Activated CD8-positive, alpha-beta T cell treated with anti-CD3 and anti-CD28 coated beads for 36 hours (primary cell): ENCODE measurements around the gene SYNGR4. TPM values are rescaled to one million over a fixed set of nuclear protein-coding genes. Genes with fewer than 3 reads are reported as not detected.
A peak's percentile ranks its signal among the peaks of the same experiment; 100 is the strongest.
"Not testable (repeated sequence)": the region's sequence is repeated elsewhere in the genome, so short reads cannot be mapped to it uniquely, and the experiment has no call there.

Experiments
- ATAC-seq: fragments of 200-7000 bp; cut with Tn5 transposase; one replicate; pipeline ENCODE4 v1.10.0; 2021; ENCODE audit warnings: mild to moderate bottlenecking, moderate library complexity
- CTCF ChIA-PET: fragments of 350-600 bp; sonication (Branson Sonifier 250); formaldehyde crosslinking; loops from one replicate; lab custom pipeline; 2021; ENCODE audit warnings: antibody characterized with exemption; lab: Charles Lee
- POLR2A ChIA-PET: fragments of 350-600 bp; sonication (Branson Sonifier 250); formaldehyde crosslinking; loops from one replicate; lab custom pipeline; 2021; ENCODE audit warnings: antibody characterized with exemption; lab: Charles Lee
- DNase-seq: peaks from one replicate; pipeline ENCODE4 v3.0.0-alpha.2; 2020
- H3K27ac Mint-ChIP-seq: one replicate; pipeline ENCODE4 v1.8.0; 2021; ENCODE audit warnings: mild to moderate bottlenecking, mixed read lengths
- H3K27me3 Mint-ChIP-seq: one replicate; pipeline ENCODE4 v1.8.0; 2021; ENCODE audit warnings: mixed read lengths
- H3K36me3 Mint-ChIP-seq: one replicate; pipeline ENCODE4 v1.8.0; 2021; ENCODE audit warnings: low read depth, mixed read lengths
- H3K4me1 Mint-ChIP-seq: one replicate; pipeline ENCODE4 v1.8.0; 2021; ENCODE audit warnings: low read depth, mixed read lengths
- H3K4me3 Mint-ChIP-seq: one replicate; pipeline ENCODE4 v1.8.0; 2021; ENCODE audit warnings: mild to moderate bottlenecking, moderate library complexity, mixed read lengths
- H3K9me3 Mint-ChIP-seq: one replicate; pipeline ENCODE4 v1.8.0; 2021; ENCODE audit warnings: mixed read lengths
- intact Hi-C: fragments of 100-400 bp; cut with micrococcal nuclease; formaldehyde crosslinking; loops from one replicate; pipeline ENCODE4 v1.10.0; 2022
- total RNA-seq, 2 experiments: library from RNA; stranded (reverse); gene quantifications; one replicate each; pipeline ENCODE4 v1.2.3, GENCODE V29; 2021
- TF ChIP-seq, protein P1 (sequence below): fragments of 200-600 bp; IDR thresholded peaks from one replicate; pipeline ENCODE4 v1.8.0; 2022; ENCODE audit warnings: antibody characterized with exemption, mild to moderate bottlenecking

The SYNGR4 gene
- total RNA-seq, 2 experiments from 2014 or later: 0.38 TPM; not detected in 1

DNA sequence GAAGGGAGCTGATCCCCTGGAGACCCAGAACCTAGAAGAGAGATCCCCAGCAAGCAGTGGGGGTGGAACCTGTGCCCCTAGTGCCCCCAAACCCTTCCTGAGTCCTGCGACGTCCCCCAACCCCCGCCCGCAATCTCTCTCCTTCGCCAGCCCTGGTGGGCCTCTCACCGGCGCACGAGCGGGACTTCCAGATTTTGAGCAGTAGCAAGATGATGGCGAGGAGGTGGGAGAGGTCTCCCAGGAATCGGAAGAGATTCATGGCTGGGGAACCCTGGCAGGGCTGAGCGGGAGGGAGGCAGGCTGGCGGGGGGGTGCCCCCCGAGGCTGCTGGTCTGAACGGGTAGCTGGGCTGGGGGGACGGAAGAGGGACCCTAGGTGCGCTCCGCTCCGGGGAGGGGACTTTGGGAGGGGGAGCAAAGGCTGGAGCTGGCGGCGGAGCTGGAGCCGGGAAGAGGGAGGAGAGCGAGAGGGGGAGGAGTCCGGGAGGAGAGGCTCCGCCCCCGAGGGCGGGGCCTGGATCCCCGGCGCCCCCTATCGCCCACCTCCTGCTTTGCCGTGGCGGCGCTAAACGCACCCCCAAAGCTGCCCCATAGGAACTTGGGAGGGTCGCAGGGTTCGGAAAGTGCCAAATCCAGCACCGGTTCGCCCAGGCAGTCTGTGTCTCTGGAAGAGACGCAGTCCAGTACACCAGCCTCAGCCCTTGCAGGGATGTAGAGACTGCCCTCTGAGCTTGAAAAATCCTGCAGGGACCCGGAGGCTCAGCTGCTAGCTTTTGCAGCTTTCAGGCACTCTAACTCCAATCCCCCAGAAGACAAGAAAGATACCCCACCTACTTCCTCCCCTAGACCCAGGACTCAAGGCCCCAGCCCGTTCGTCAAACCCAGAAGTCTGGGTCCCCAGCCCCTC is 27.2 kb downstream of the SYNGR4 start, which contains the start of gene KDELR1:
Gene KDELR1, minus strand, starts transcription at position 452 of the 906 bp plus-strand sequence. Its CDS starts 193 bp downstream, at position 259.
- H3K27ac Mint-ChIP-seq: peak within 1 kb of the TSS; percentile 92
- peaks cover 26% of the 10 kb centered on the region for H3K4me1 Mint-ChIP-seq
- H3K36me3 Mint-ChIP-seq: peaks cover 16% of the 10 kb centered on the region
- H3K9me3 Mint-ChIP-seq: no peaks in the 10 kb centered on the region
- TF ChIP-seq, protein P1, sequence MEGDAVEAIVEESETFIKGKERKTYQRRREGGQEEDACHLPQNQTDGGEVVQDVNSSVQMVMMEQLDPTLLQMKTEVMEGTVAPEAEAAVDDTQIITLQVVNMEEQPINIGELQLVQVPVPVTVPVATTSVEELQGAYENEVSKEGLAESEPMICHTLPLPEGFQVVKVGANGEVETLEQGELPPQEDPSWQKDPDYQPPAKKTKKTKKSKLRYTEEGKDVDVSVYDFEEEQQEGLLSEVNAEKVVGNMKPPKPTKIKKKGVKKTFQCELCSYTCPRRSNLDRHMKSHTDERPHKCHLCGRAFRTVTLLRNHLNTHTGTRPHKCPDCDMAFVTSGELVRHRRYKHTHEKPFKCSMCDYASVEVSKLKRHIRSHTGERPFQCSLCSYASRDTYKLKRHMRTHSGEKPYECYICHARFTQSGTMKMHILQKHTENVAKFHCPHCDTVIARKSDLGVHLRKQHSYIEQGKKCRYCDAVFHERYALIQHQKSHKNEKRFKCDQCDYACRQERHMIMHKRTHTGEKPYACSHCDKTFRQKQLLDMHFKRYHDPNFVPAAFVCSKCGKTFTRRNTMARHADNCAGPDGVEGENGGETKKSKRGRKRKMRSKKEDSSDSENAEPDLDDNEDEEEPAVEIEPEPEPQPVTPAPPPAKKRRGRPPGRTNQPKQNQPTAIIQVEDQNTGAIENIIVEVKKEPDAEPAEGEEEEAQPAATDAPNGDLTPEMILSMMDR: peak; percentile 85
- ChIA-PET CTCF (interaction anchor here (0.6 to 2.4 kb wide), 46 partner anchors 9 to 1185 kb away, joined by 3 to 25 read pairs (median 4); partner anchors contain the start of genes GRWD1, SYNGR4 and TMEM143), POLR2A (interaction anchor here (0.6 to 2.1 kb wide), 9 partner anchors 11 to 226 kb away, joined by 3 to 7 read pairs (median 3); partner anchors contain the start of gene SYNGR4)
- peaks cover 26% of the 10 kb centered on the region for H3K27me3 Mint-ChIP-seq
- DNase-seq (peak; percentile 74), ATAC-seq (peak; percentile 87)
- H3K4me3 Mint-ChIP-seq: peak within 1 kb of the TSS; percentile 91
- intact Hi-C loops: no loop called here

DNA sequence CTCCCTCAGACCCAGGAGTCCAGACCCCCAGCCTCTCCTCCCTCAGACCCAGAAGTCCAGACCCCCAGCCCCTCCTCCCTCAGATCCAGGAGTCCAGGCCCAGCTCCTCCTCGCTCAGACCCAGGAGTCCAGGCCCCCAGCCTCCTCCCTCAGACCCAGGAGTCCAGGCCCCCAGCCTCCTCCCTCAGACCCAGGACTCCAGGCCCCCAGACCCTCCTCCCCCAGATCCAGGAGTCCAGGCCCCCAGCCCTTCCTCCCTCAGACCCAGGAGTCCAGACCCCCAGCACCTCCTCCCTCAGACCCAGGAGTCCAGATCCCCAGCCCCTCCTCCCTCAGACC is 27.8 kb downstream of the SYNGR4 start:
- Mint-ChIP-seq H3K4me3 (peak overlapping the region; percentile 91), H3K4me1 (peaks cover 26% of the 10 kb centered on the region), H3K36me3 (peaks cover 15% of the 10 kb centered on the region), H3K27me3 (peaks cover 31% of the 10 kb centered on the region)
- ChIA-PET POLR2A (interaction anchor here (1.1 to 2.1 kb wide), 3 partner anchors 11 to 27 kb away, joined by 3 to 7 read pairs (median 3); partner anchors contain the start of gene SYNGR4), CTCF (interaction anchor here (0.6 to 2.4 kb wide), 36 partner anchors 9 to 1185 kb away, joined by 3 to 25 read pairs (median 4); partner anchors contain the start of genes GRWD1, SYNGR4 and TMEM143)
- intact Hi-C loops, H3K27ac Mint-ChIP-seq, DNase-seq, ATAC-seq, H3K9me3 Mint-ChIP-seq: not testable (repeated sequence)

DNA sequence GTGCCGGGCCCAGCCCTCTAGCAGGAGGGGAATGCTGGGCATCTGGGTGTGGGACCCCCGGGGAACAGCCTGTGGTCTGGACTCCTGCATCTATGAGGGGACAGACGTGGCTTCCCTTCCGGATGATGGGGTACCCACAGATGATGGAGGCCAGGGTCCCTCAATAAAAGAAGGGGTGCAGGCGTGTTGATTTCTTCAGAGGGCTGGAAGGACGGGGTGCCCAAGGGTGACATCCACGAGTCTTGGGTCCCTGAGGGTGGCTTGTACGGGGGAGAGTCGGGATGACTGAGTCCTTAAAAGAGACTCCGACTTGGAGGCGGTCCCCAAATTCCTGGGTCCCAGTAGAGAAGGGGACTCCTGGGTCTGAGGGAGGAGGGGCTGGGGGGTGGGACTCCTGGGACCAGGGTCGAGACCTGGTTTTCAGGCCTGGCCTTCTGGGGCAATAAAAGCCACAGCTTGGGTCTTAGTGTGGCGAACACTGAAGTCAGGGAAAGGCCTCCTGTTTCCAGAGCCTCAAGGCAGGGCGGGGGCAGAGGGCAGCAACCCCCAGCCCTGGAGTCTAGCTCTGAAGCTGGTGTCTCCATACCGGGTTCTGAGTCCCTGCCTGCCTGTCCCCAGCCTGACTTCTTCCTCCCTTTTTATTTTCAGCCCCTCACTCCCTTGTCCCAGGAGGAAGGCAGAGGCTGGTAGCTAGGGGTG is 28.8 kb downstream of the SYNGR4 start:
- H3K27ac Mint-ChIP-seq: no peak overlapping the region
- DNase-seq (no peak), ATAC-seq (no peak)
- no peak overlapping the region for H3K4me3 Mint-ChIP-seq
- H3K4me1 Mint-ChIP-seq: peaks cover 35% of the 10 kb centered on the region
- intact Hi-C loops: no loop called here
- ChIA-PET CTCF (interaction anchor here (1.0 to 3.1 kb wide), 3 partner anchors 22 to 42 kb away, joined by 4 to 8 read pairs (median 5); partner anchors contain the start of genes SYNGR4 and TMEM143), POLR2A (interaction anchor here (0.8 kb wide), 1 partner anchor 60 kb away, joined by 3 read pairs; no protein-coding TSS in a partner anchor)
- peaks cover 7% of the 10 kb centered on the region for H3K36me3 Mint-ChIP-seq
- TF ChIP-seq, protein P1: no peak
- no peaks in the 10 kb centered on the region for H3K9me3 Mint-ChIP-seq
- H3K27me3 Mint-ChIP-seq: peaks cover 40% of the 10 kb centered on the region

DNA sequence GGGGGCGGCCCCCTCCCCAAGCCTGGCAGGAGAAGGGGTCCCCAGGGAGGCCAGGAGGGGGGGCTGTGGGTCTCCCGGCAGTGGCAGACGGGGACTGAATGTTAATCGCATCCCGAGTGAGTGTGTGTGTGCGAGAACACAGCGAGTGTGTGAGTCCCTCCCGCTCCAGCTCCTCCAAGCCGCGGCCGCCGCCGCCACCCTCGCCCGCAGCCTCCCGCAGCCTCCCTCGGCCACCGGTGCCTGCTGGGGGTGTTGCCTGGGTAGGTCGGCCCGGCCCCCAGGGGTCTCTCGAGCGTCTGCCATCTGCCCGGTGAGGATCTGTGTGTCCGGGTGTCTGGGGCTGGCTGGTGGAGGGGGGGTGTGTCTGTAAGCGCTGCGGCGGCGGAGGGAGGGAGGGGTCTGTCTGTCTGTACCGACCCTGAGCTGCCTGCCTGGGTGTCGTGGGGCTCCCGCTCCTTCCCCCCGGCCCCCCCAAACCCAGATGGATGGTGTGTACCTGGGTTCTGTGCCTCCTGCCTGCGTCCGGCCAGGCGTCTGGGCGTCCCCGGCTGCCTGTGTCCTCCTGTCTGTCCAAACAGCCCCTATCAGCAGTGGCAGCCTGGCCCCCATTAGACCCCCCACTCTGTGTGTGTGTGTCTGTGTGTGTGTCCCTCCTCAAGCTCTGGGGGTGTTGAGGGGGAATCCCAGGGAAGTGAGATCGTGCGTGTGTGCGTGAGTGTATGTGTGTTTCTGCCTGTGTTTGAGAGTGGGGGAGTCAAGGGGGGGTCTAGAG is 29.6 kb downstream of the SYNGR4 start, which contains the start of gene GRIN2D:
Gene GRIN2D, plus strand, starts transcription at position 110 of the 772 bp plus-strand sequence. CDS start 4,725 bp downstream, outside the sequence.
- Mint-ChIP-seq H3K4me3 (peak within 1 kb of the TSS; percentile 15), H3K27me3 (peaks cover 41% of the 10 kb centered on the region), H3K4me1 (peaks cover 36% of the 10 kb centered on the region), H3K36me3 (no peaks in the 10 kb centered on the region), H3K9me3 (no peaks in the 10 kb centered on the region), H3K27ac (no peak within 1 kb of the TSS)
- DNase-seq (peak; percentile 41), ATAC-seq (no peak)
- intact Hi-C loops: no loop called here
- TF ChIP-seq, protein P1: no peak
- ChIA-PET CTCF (interaction anchor here (1.0 to 3.1 kb wide), 4 partner anchors 13 to 43 kb away, joined by 3 to 8 read pairs (median 4); partner anchors contain the start of genes SYNGR4 and TMEM143), POLR2A (interaction anchor here (0.6 to 0.8 kb wide), 3 partner anchors 8 to 196 kb away, joined by 3 read pairs; no protein-coding TSS in a partner anchor)
